NT2/D1 (cell line): ENCODE data around the gene TPPP3.

Source experiments
- SUZ12 ChIP-seq: IDR thresholded peaks from 2 replicates; pipeline ENCODE4 v1.6.1; 2011; ENCODE audit not compliant: insufficient read length, insufficient read depth; ENCODE audit errors: extremely low read depth
- YY1 ChIP-seq: IDR thresholded peaks from 2 replicates; pipeline ENCODE4 v1.6.1; 2011; ENCODE audit not compliant: insufficient read length, insufficient read depth

DNA sequence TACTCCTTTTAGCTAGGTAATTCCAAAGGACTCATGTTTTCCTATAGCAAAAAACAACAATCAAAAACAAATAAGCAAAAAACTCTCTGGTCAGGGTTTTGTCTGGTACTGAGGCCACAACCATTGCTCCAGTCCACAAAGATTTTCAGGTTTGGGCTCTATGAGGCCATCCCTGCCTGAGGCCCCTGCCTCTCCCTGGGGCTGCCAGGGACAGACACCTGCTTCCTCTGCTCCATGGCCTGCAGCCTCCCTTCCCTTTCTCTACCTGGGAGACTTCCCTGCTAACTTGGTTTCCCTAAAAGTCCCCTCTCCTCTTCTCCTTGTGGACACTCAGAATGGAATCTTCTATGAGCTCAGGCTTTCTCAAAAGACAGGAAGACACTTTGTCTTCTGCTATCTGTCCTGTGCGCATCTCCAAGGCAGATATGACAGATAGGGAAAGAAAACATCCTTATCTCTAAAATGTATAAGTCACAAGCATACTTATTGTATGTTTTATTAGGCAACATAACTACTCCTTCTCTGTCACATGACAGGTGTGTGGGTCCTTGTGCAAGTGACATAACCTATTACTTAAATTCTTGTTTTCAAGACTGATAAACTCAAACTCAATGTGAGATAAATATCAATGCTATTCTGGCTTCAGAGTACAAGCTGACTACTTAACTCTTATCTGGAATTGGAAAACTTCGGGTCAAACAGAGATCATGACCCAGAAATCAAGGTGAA is 24.2 kb upstream of the TPPP3 start:
- TF ChIP-seq YY1 (no peak), SUZ12 (no peak)
